Measurements from ENCODE around the gene XYLT1. TPM values are rescaled to one million over a fixed set of nuclear protein-coding genes. Genes with fewer than 3 reads are reported as not detected.

Gene XYLT1
- total and polyA plus RNA-seq, 7 donors, result 0.67 to 2.5 (median 1.7) TPM

GRCh38 chr16:17501321-17501720 is 30.6 kb upstream of the XYLT1 start:
- intact Hi-C loops (cut with DNase I), result no loop called here
- Histone ChIP-seq H3K9me3 (no peaks in the 10 kb centered on the region), H3K4me1 (no peaks in the 10 kb centered on the region), H3K4me3 (no peak overlapping the region), H3K27me3 (ENCODE audit: insufficient read depth in 3 of 3, low read length in 2 of 3) (no peaks in the 10 kb centered on the region), H3K27ac (no peak overlapping the region), H3K36me3 (ENCODE audit: insufficient read depth in 1 of 2, low read depth in 1 of 2) (no peaks in the 10 kb centered on the region)
- TF ChIP-seq CTCF (IDR thresholded peaks at IDR 0.05), result no peak
- 80 to 88% (median 85%) methylated on average over 9 of the region's 9 CpGs for WGBS, 3 donors
- DNase-seq (no peak), ATAC-seq (no peak)

- no peaks in the 10 kb centered on the region for H3K36me3 ChIP-seq (ENCODE audit: insufficient read depth in 1 of 2, low read depth in 1 of 2)
- no peak overlapping the region for H3K27ac ChIP-seq
- 20 to 27% (median 25%) methylated on average over 2 of the region's 2 CpGs for WGBS, 3 donors
- no peaks in the 10 kb centered on the region for H3K4me1 ChIP-seq
- no peak for ATAC-seq
- no peaks in the 10 kb centered on the region for H3K9me3 ChIP-seq
- H3K27me3 ChIP-seq (ENCODE audit: insufficient read depth in 3 of 3, low read length in 2 of 3), result no peaks in the 10 kb centered on the region
- TF ChIP-seq CTCF (IDR thresholded peaks at IDR 0.05), result no peak
- H3K4me3 ChIP-seq, result no peak overlapping the region
- intact Hi-C loops (cut with DNase I), result no loop called here
- DNase-seq, result no peak
These were observed 28.6 kb upstream of the XYLT1 start for GRCh38 chr16:17499223-17499902.

GRCh38 chr16:17497648-17498047 is 26.9 kb upstream of the XYLT1 start:
- no peak for DNase-seq
- no peaks in the 10 kb centered on the region for H3K27me3 ChIP-seq (ENCODE audit: insufficient read depth in 3 of 3, low read length in 2 of 3)
- TF ChIP-seq CTCF (IDR thresholded peaks at IDR 0.05), result no peak
- H3K27ac ChIP-seq, result no peak overlapping the region
- no peak for ATAC-seq
- WGBS, 3 donors, result 74 to 83% (median 82%) methylated on average over 3 of the region's 3 CpGs
- H3K4me1 ChIP-seq, result no peaks in the 10 kb centered on the region
- no peak overlapping the region for H3K4me3 ChIP-seq
- intact Hi-C loops (cut with DNase I), result no loop called here
- no peaks in the 10 kb centered on the region for H3K9me3 ChIP-seq
- no peaks in the 10 kb centered on the region for H3K36me3 ChIP-seq (ENCODE audit: insufficient read depth in 1 of 2, low read depth in 1 of 2)

- no peak for DNase-seq
- no peak overlapping the region for H3K27ac ChIP-seq
- intact Hi-C loops (cut with DNase I), result no loop called here
- no peaks in the 10 kb centered on the region for H3K36me3 ChIP-seq (ENCODE audit: insufficient read depth in 1 of 2, low read depth in 1 of 2)
- TF ChIP-seq CTCF (IDR thresholded peaks at IDR 0.05), result no peak
- H3K4me1 ChIP-seq, result no peaks in the 10 kb centered on the region
- no peaks in the 10 kb centered on the region for H3K9me3 ChIP-seq
- H3K4me3 ChIP-seq, result no peak overlapping the region
- no peak for ATAC-seq
- no peaks in the 10 kb centered on the region for H3K27me3 ChIP-seq (ENCODE audit: insufficient read depth in 3 of 3, low read length in 2 of 3)
These were observed 26.1 kb upstream of the XYLT1 start for GRCh38 chr16:17496891-17497290.

GRCh38 chr16:17493012-17493411 is 22.3 kb upstream of the XYLT1 start:
- no peaks in the 10 kb centered on the region for H3K36me3 ChIP-seq (ENCODE audit: insufficient read depth in 1 of 2, low read depth in 1 of 2)
- H3K27me3 ChIP-seq (ENCODE audit: insufficient read depth in 3 of 3, low read length in 2 of 3), result no peaks in the 10 kb centered on the region
- no peak overlapping the region for H3K27ac ChIP-seq
- ATAC-seq (no peak), DNase-seq (no peak)
- intact Hi-C loops (cut with DNase I), result no loop called here
- H3K4me3 ChIP-seq, result no peak overlapping the region
- H3K4me1 ChIP-seq, result no peaks in the 10 kb centered on the region
- no peaks in the 10 kb centered on the region for H3K9me3 ChIP-seq
- TF ChIP-seq CTCF (IDR thresholded peaks at IDR 0.05), result no peak

Measured in psoas muscle (tissue), 8 donors.